HG03280 (cell line): ENCODE results near the gene DSC2.
"Not testable (repeated sequence)": the region's sequence is repeated elsewhere in the genome, so short reads cannot be mapped to it uniquely, and the experiment has no call there.

Source experiments
- ATAC-seq: cut with Tn5 transposase; IDR thresholded peaks from one replicate; pipeline ENCODE4 v1.9.1; 2021; ENCODE audit warnings: mild to moderate bottlenecking, moderate library complexity; ENCODE audit not compliant: unreplicated experiment

The DSC2 gene

DNA sequence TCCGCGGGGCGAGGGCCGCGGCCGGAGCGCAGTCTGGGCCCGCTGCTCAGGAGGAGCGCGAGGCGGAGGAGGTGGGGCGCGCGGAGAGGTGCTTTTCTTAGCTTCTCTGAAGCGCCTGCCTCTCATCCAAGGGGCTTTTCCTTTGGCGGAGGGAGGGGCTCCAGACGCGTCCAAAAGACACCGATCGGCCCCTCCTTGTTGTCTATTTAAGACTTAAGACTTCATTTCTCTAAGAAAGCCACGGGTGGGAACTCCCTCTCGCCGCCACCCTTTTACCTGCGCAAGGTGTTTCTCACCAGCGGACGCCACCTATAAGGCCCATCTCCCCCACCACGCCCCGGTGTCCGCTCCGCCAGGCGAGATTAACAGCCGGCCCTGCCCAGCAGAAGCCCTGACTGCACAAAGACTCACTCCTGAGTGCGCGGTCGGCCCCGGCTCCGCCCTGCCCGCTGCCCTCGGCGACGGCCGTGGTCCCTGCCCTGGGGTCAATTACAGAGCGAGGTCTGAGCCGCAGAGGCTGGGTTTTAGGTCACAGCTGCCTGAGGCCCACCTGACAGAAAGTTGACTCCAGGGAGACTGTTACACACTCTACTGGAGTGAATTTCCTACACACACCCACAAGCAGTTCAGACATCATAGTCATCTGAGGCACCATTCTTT, at the start of gene DSC2:
DSC2 (minus strand) TSS at position 397 of the 660 bp plus-strand sequence. CDS start 450 bp downstream, outside the sequence.
- ATAC-seq = no peak

DNA sequence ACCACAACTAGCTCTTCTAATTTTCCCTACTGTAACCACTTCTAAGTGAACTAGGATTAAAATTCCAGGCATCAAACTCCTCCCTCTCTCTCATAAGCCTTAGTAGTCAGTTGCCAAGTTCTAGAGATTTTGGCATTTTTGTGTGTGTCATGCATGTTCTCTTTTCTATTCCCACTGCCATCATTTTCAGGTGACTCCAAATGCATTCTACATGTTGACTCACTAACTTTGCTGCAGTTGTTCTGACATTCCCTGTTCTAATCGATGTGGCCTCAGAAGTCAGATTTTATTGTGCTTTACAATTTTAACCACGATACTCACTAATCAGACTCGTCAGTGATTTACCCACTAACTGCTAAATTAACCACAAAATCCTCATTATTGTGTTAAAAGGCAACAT, 47.1 kb upstream of the DSC2 start:
- no peak for ATAC-seq

DNA sequence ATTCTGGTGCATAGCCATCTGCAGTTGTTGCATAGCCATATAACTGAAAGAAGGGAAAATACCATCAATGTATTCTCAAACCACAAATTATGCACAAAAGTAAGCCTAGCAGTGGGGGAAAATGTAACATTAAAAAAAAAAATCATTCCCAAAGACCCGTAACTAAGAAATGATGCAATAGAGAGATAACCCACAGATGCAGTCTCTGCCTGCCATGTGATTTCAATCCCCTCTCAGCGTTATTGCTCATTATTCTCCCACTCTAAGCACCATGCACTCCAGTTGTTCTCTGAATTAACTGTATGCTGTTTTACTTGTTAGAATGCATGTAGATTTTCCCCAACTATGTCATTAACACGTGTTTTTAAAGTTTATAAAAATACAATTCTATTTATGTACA, 46.4 kb upstream of the DSC2 start:
- no peak for ATAC-seq

DNA sequence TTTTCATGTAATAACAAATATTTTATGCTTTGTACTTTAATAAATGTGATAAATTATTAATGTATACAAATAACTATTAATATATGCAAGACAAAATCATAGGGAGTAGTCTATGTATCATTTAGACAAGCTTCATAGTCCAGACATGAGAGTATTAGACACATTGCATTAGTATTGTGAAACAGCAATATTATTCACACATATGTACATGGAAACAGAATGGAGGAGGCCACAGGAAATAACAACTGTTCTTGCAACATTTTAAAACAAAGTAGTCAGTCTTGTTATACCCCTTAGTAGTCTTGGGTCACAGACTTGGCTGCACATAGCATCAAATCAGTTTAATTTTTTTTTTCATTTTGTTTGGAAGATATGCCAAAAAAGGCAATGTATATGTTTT, 44.6 kb upstream of the DSC2 start:
- no peak for ATAC-seq

DNA sequence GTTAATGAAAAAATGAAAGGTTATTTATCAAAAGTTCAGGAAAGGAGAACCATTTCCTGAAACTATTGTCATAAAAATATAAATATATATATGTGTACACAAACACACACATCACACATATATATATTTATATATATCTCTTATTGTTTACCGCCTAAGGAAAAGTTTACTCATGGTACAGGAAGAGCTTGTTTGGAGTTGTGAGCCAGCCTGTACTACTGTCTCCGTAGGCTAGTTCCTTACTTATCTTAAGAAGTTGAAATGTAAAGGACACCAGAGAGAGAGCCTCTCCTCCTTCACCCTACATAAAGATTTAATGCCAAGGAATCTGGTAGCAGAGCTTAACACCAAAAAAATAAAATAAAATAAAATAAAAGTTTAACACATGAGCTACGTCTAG, 40.8 kb upstream of the DSC2 start:
- ATAC-seq = no peak

DNA sequence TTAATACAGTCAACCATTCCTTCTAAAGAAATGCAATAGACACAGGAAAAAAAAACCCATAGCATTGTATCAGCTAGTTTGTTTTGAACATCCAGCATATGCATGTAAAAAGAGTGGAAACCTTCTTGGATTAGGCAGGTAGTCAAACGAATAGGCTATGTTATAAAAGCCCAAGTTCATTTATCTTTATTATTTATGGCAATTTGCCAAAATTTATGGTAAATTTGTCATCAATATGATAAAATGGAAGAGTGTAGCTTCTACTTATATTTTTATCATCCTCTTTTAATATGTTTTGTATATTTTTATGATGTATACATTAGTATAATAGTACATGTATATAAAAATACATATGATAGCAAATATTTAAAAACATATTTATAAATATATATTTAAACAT, 36.5 kb upstream of the DSC2 start:
- ATAC-seq = no peak

DNA sequence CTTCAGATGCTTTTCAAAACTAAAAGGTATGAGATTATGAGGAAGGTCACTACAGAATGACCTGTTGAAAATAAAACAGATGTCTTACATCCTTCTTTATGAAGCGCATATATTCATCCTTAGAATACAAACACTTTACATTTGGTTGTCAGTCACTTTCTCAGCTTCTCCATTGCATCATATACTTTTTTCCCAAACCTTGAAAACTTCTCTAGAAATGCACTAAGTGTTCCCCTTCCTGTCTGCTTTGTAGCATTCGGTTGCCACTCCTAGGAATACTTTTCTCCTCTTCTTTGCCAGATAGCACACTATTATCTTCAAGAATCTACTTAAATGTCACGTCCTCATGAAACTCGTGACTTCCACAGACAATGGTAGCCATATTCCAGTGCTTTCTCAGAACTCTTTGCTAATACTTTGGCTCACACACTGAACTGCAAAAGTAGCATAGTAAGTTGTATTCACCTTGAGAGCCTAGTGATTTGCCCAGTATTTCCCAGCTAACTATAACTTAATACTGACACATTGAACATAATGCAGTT, 32.8 kb upstream of the DSC2 start:
- no peak for ATAC-seq

DNA sequence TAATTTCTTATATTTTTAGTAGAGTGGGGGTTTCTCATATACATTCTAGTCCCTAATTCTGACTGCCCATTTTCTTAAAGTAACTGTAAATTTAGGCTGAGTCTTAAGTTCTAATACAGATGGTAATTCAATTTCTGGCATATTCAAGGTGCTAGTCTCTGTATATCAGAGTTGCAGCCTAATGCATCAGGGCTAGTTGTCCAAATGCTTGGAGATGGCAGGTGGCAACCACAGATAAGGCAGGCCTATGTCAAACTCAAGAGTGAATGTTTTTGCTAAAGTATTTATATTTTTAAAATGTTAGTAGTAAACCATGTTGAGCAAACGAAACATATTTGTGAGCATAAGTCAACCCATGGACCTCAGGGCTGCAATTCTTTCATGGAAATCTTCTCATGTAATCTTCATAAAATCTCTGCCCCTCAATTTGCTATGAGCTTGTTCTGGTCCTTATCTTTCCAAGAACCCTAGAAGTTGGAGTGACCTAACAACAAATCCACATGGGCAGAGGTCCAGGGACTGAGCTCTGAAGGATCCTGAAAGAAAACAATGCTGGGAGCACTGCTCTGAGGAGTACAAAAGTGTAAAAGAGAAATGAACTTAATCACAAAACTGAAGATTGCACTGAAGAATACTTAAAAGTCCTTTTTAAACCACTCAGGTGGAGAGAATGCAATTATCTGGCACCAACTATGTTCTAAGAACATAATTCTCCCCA, 27.3 kb upstream of the DSC2 start:
- no peak for ATAC-seq

DNA sequence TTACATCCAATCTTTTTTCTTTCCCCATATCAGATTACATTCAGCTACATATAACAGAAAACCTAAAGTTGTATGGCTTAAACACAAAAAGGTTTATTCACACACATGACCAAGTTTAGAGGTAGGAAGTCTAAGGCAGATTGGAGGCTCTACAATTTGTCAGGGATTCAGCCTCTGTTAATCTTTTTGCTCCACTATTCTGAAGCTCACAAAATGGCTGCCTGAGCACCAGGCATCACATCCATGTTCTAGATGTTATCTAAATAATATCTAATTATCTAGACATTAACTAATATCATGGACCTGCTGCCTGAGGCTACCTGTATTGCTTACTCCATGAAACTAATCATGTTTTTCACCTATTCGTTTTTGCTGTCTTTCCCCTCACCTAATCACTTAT, 23.7 kb upstream of the DSC2 start:
- ATAC-seq = no peak

DNA sequence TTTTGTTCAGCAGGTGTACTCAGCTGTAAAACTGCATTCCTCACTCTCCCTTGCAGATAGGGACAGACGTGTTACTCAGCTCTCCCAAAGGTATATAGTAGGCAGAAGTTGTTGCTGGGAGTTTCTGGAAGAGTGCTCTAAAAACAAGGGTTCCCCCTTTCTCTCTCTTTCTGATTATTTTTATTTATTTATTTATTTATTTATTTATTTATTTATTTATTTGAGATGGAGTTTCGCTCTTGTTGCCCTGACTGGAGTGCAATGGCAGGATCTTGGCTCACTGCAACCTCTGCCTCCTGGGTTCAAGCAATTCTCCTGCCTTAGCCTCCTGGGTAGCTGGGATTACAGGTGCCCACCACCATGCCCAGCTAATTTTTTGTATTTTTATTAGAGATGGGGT, 20.9 kb upstream of the DSC2 start:
- ATAC-seq = not testable (repeated sequence)

DNA sequence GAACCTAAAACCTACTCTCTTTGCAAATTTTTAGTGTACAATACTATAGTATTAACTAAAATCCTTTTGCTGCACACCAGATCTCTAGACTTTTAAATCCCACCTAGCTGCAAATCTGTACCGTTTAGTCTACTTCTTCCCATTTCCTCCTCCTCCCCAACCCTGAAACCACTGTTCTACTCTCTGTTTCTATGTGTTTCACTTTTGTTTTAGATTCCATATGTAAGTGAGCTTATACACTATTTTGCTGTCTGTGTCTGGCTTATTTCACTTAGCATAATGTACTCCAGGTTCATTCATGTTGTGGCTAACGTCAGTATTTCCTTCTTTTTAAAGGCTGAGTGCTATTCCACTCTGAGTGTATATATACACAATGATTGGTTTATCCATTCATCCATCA, 18.4 kb upstream of the DSC2 start:
- ATAC-seq = no peak

DNA sequence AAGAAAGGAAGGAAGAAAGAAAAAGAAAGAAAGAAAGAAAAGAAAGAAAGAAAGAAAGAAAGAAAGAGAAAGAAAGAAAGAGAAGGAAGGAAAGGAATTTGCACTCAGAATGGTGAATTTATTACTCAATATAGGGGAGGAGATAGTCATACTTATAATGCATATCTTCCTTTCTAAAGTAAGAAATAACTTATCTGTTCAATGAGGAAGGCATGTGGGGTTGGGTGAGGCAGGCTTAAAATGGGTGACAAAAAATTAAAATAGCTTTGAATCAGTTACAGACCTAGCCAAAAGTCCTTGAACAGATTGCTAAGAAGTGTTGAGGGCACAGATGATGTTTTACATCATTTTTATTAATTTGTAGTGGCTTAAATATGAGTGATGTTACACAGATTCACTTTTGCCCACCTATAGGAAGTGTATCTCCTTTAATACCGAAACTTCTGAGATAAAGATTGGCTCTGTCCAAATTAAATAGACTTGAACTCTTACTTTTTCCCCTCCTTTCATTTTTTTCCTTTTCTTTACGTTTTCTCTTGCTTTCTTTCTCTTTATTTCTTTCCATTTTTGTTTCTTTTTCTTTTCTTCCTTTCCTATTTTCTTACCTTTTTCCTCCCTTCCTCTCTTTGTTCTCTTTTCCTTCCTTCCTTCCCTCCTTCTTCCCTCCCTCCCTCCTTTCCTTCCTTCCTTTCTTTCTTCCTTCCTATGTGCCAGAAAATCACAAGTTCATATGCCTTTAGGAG, 14.8 kb upstream of the DSC2 start:
- ATAC-seq = no peak

DNA sequence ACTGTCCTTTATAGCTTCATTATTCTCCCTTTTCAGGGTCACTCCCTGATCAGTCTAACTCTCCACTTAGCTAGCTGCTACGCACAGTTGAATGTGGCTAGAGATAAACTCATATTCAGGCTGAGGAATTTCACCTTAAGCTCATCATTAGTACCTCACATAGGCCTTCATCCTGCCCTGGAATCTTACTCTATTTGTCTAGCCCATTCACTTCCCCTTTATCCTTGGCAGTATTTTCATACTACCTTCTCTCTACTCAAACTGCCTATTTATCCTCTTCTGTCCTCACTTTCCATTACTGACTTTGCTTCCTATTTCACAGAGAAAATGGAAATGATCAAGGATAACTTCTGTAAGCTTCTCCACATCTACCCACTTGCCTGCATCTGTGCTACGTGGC, 10.6 kb upstream of the DSC2 start:
- no peak for ATAC-seq

DNA sequence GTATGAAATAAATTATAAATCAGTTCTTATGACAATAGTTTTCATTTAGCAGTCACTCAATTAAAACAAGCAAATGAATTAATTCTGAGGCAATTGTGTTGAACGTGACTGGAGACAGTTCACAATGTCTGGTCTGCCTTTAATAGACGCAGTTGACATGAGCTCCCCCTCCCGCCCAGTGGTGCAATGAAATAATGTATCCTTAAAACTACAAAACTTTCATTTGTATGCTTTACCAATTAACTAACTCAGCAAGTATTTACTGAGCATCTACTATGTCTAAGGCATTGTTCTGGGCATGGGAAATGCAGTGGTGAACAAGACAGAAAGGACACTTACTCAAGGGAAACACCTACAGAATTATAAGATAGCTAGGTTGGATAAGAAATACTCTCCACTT, 3.5 kb upstream of the DSC2 start:
- ATAC-seq = no peak

DNA sequence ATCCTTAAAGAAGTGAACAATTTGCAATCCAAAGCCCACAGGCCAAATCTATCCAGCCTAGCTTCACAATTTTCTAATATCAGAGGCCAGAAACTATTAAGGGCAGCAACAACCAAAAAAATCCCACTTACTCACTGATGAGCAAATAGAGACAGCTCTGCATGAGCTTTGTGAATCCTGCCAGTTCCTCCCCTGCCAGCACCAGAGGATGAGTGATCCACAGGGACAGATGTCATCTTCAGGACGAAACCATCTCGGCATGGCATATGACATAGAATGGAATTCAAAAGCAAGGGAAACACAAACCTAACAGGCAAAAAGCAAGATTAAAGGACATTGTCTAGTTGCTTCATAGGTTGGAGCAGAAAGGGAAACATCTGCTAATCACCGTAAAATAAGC, 2.2 kb upstream of the DSC2 start:
- no peak for ATAC-seq

DNA sequence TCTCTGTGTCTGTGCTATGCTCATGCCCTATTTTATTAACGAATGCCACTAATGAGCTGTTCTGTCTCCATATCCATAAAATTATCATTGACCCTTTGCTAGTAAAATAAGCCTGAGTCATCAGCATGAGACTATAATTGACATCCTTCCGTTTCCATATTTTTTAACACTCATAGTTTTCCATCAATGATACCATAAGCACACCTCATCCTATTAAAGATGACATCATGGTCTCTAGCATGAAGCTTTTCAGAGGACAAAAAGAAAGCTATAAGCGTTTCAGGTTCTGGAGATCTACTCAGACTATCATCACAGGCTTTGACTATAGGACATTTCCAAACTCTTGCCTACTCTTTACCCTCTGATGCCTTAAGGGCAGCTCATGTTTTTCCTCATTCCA, 1.2 kb upstream of the DSC2 start:
- no peak for ATAC-seq

DNA sequence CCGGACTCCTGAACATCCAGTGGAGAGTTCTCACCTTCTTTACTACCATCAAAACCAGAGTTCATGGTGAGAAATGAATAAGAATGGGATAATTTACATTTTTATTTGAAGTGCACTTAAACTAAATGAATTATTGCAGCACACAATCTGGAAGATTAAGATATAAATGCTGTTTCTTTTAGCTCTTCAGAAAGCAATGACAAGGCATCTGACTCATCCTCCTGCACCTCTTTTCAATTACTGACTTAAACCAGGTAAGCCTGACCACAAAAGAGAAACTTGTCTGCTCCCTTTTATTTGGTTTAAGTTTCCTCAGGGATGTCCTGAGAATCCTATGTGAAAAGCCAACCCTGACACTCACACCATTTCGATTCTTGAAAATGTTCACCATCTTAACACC, 720 bp upstream of the DSC2 start:
- no peak for ATAC-seq

DNA sequence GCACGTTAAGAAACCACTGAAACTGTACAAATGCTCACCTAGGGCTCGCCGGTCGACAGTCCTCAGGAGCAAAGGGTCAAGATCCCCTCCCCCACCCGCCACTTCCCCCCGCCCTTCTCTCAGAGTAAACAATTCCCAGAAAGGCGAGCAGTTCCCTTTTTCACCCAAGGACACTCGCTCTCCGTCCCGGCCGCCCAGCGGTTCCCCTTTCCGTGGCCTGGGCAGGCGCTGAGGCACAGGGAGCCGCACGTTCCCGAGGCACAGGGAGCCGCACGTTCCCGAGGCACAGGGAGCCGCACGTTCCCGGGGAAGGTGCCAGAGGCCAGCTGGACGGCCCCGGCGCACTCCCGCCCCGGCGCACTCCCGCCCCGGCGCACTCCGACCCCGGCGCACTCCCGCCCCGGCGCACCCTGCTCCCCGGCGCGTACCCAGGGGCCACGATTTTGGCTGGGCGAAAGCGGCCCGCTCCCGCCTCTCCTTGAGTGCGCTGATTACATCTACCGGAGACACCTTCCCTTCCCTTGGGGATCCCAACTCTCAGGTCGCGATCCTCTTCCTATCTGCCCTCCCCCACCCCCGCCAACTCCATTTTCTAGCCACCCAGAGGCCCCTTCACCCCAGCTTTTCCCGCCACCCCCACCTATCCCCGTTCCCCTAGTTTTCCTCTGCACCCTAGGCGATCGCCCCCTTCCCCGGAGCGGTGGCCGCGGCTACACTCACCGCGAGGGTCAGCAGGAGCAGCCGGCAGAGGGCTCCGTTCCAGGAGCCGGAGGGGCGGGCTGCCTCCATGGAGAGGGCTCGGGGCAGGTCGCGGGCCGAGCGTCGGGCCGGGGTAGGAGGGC, 817 bp downstream of the DSC2 start:
- no peak for ATAC-seq

DNA sequence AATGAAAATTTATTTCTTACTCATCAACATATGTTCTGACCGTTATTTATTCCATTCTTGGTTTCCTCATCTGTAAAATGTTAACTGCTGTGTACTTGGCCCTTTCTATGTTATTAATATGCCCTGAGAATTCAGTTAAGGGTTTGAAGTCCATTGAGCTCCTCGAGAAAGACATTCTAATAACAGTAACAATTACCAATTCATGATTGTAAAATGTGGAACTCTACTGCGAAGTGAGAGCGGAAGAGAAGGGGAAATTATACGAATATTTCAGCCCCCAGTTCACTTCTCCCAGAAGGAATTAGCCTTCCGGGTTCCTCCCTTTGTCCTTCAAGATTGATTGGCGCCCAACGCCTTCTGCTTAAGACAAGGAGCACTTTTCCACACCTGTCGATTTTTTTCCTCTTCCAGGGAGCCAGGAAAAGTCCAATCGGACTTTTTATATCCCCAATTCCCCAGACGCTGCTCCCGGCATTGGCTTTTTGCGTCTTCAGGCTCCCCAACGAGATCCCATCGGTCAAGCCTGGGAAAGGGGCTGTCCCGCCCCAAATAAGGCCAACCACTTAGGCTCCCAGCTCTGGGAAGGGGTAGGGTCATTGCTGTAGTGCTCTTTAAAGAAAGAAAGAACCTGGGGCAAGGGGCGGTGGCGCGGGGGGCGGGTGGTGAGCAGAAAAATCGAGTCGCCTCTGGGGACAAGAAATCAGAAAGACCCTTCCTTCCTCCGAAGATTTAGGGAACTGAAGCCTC, 1.6 kb downstream of the DSC2 start:
- no peak for ATAC-seq
